Spleen (tissue), 11 donors: Measurements from ENCODE around the gene ARHGAP10. TPM values are rescaled to one million over a fixed set of nuclear protein-coding genes. Genes with fewer than 3 reads are reported as not detected.

Experiments
- DNase-seq: peaks from one replicate; pipeline ENCODE4 v3.0.0-alpha.2; 2020
- H3K27ac ChIP-seq, 8 donors: fragments of 200-600 bp; sonication (generic) in 7 of 8; 1 replicate in 4 of 8; 2 replicates in 4 of 8; pipeline versions ENCODE4 v1.5.0 to v1.8.0; 2016 to 2021; ENCODE audit warnings: inconsistent platforms in 4 of 8, mild to moderate bottlenecking in 4 of 8, moderate library complexity in 1 of 8
- H3K27me3 ChIP-seq, 7 donors: fragments of 200-600 bp; sonication (generic) in 6 of 7; replicated peaks in 1 of 7; 1 replicate in 4 of 7; 2 replicates in 3 of 7; pipeline versions ENCODE4 v1.5.0 to v1.8.0; 2016 to 2021; ENCODE audit warnings: inconsistent platforms in 3 of 7, mild to moderate bottlenecking in 1 of 7
- H3K36me3 ChIP-seq, 6 donors: fragments of 200-600 bp; sonication (generic) in 5 of 6; 1 replicate in 4 of 6; 2 replicates in 2 of 6; pipeline versions ENCODE4 v1.5.0 to v1.8.0; 2016 to 2021; ENCODE audit warnings: inconsistent platforms in 2 of 6
- H3K4me1 ChIP-seq, 6 donors: fragments of 200-600 bp; sonication (generic) in 5 of 6; 1 replicate in 3 of 6; 2 replicates in 3 of 6; pipeline versions ENCODE4 v1.5.0 to v1.8.0; 2016 to 2021; ENCODE audit warnings: inconsistent platforms in 3 of 6
- H3K4me3 ChIP-seq, 8 donors: fragments of 200-600 bp; sonication (generic) in 7 of 8; 1 replicate in 4 of 8; 2 replicates in 4 of 8; pipeline versions ENCODE4 v1.5.0 to v1.8.0; 2016 to 2021; ENCODE audit warnings: inconsistent platforms in 4 of 8, mild to moderate bottlenecking in 4 of 8, moderate library complexity in 2 of 8
- H3K9me3 ChIP-seq, 8 donors: fragments of 200-600 bp; sonication (generic) in 7 of 8; 1 replicate in 4 of 8; 2 replicates in 4 of 8; pipeline versions ENCODE4 v1.5.0 to v1.8.0; 2016 to 2021; ENCODE audit warnings: inconsistent platforms in 4 of 8
- POLR2A ChIP-seq, 3 donors: fragments of 450-650 bp; IDR thresholded peaks; one replicate each; pipeline ENCODE4 v1.5.1; 2017; ENCODE audit warnings: antibody characterized with exemption in 3 of 3, mild to moderate bottlenecking in 1 of 3
- POLR2AphosphoS5 ChIP-seq, 3 donors: sonication (generic); formaldehyde crosslinking; IDR thresholded peaks; one replicate each; pipeline ENCODE4 v1.5.1; 2017; ENCODE audit warnings: antibody characterized with exemption in 3 of 3
- WGBS, 5 donors: extraction: QIAGEN DNeasy Blood & Tissue Kit in 3 of 5; methylation state at CpG; one replicate each; pipeline versions ENCODE4 v1.1.5 to v1.1.7; 2013 to 2018; 5-methylcytosine and 5-hydroxymethylcytosine counted together
- intact Hi-C: fragments of 100-400 bp; cut with DNase I; formaldehyde crosslinking; loops from one replicate; pipeline ENCODE4 v1.15.0; 2023; ENCODE audit warnings: low total_unique reads
- polyA plus RNA-seq, 3 donors: library from polyadenylated mRNA; stranded (reverse); fragments of 200-250 nt; gene quantifications; one replicate each; pipeline ENCODE4 v1.2.1, GENCODE V29; 2013
- total RNA-seq, 7 donors: library from RNA; depleted of rRNA in 3 of 7; stranded (reverse); fragments of >200 nt in 3 of 7; fragmentation: NEBNext Ultra II Directional in 4 of 7; extraction: Animal tissue kit (Norgen Biotek cat#: 25700) in 4 of 7; gene quantifications; one replicate each; pipeline versions ENCODE4 v1.1.0 to v1.2.1, GENCODE V29; 2016 to 2021
- TF ChIP-seq, protein P1 (sequence below), 11 experiments: fragments of 200-600 bp in 7 of 11; fragments of 450-650 bp in 4 of 11; sonication (generic) in 4 of 11; IDR thresholded peaks in 8 of 11; conservative IDR thresholded peaks in 3 of 11; 1 replicate in 7 of 11; 2 replicates in 4 of 11; pipeline versions ENCODE4 v1.4.0 to v1.8.0; 2016 to 2021; ENCODE audit warnings: antibody characterized with exemption in 11 of 11, inconsistent platforms in 4 of 11, mild to moderate bottlenecking in 1 of 11
- donor health status: healthy with polysubstance abuse.
- donor health status: DM: no; HTN: no; CAD: no; lungs with moderate emphysema.
- donor health status: DM: no; HTN: no; CAD: no.
- donor health status: Bipolar disorder and iron deficiency.
- donor health status: healthy.
- donor health status: DM: no; HTN: no; CAD: no.
- donor health status: DM: yes; HTN: yes; CAD: no.

The ARHGAP10 gene
- total and polyA plus RNA-seq, 10 donors: 4.0 to 35.5 (median 13.3) TPM

DNA sequence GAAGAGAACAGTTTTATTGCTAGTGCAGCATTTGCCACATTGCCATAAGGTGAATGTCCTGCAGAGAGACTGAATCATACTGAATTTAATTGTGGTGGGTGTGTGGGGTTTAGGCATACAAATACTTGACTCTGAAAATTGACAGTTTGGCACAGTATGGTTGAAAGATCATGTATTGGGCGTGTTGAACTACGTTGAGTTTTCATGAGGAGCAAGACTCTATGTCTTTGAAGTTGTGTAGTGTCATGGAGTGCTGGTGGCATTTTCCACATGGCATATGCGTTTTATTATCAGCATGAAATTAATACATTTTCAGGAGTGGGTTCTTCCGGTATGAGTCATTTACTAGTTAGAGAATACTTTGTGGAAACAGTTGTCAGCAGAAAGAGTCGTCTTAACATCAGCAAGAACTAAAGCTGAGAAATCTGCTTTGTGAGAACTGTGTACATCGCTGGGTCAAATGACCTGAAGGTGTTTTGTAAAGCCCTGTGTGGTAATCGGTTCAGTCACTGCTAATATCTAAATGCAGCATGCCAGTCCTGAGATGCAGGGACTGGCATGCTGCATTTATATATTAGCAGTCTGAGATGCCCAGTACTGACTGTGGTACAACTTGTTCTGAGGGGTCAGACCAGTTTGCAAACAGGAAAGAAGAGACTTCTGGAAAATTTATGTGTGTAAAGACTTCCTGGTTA, 50.3 kb downstream of the ARHGAP10 start:
- Histone ChIP-seq H3K4me1 (peaks cover 0 to 44% (median 21%) of the 10 kb centered on the region in 6 donors), H3K27ac (peak overlapping the region in 1 of 8 donors; percentile 11)

DNA sequence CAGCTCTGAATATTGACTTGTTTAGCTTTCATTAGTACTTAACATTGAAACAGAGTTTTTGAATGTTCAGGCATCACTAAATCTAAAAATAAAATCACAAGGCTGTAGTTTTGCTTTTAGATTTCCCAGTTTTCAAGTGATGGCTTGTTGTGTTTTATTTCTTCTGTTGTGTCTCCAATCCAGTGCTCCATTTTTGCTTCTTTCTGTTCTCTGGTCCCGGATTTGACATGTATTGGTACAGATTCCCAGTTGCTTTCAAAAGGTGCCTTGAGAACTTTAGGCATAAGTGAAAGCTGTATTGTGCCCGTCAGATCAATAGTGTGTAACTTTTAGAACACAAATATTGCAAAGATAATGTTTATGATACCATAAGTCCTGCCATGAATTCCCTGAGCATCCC, 53.2 kb downstream of the ARHGAP10 start:
- peaks cover 0 to 33% (median 14%) of the 10 kb centered on the region in 6 donors for H3K4me1 ChIP-seq
- H3K27ac ChIP-seq: no peak overlapping the region
- TF ChIP-seq, protein P1, sequence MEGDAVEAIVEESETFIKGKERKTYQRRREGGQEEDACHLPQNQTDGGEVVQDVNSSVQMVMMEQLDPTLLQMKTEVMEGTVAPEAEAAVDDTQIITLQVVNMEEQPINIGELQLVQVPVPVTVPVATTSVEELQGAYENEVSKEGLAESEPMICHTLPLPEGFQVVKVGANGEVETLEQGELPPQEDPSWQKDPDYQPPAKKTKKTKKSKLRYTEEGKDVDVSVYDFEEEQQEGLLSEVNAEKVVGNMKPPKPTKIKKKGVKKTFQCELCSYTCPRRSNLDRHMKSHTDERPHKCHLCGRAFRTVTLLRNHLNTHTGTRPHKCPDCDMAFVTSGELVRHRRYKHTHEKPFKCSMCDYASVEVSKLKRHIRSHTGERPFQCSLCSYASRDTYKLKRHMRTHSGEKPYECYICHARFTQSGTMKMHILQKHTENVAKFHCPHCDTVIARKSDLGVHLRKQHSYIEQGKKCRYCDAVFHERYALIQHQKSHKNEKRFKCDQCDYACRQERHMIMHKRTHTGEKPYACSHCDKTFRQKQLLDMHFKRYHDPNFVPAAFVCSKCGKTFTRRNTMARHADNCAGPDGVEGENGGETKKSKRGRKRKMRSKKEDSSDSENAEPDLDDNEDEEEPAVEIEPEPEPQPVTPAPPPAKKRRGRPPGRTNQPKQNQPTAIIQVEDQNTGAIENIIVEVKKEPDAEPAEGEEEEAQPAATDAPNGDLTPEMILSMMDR (IDR thresholded peaks at IDR 0.05 in 8 of 11, conservative IDR thresholded peaks at IDR 0.05 in 3 of 11): no peak
- no peak for TF ChIP-seq POLR2A (IDR thresholded peaks at IDR 0.05)
- no peak for TF ChIP-seq POLR2AphosphoS5 (IDR thresholded peaks at IDR 0.05)
- no peaks in the 10 kb centered on the region for H3K36me3 ChIP-seq
- H3K4me3 ChIP-seq: no peak overlapping the region
- intact Hi-C loops: no loop called here
- 80 to 94% (median 90%) methylated on average over 2 of the region's 2 CpGs for WGBS, 5 donors
- no peak for DNase-seq
- H3K27me3 ChIP-seq: no peaks in the 10 kb centered on the region
- no peaks in the 10 kb centered on the region for H3K9me3 ChIP-seq

More for the DNA sequence above, 50.3 kb downstream of the ARHGAP10 start:
- intact Hi-C loops: no loop called here
- Histone ChIP-seq H3K4me3 (no peak overlapping the region), H3K27me3 (no peaks in the 10 kb centered on the region), H3K9me3 (no peaks in the 10 kb centered on the region), H3K36me3 (no peaks in the 10 kb centered on the region)
- WGBS, 5 donors: 61 to 78% (median 64%) methylated on average over 7 of the region's 7 CpGs
- TF ChIP-seq POLR2A (IDR thresholded peaks at IDR 0.05) (no peak), POLR2AphosphoS5 (IDR thresholded peaks at IDR 0.05) (no peak)
- TF ChIP-seq, protein P1 (IDR thresholded peaks at IDR 0.05 in 8 of 11, conservative IDR thresholded peaks at IDR 0.05 in 3 of 11): no peak
- DNase-seq: no peak

DNA sequence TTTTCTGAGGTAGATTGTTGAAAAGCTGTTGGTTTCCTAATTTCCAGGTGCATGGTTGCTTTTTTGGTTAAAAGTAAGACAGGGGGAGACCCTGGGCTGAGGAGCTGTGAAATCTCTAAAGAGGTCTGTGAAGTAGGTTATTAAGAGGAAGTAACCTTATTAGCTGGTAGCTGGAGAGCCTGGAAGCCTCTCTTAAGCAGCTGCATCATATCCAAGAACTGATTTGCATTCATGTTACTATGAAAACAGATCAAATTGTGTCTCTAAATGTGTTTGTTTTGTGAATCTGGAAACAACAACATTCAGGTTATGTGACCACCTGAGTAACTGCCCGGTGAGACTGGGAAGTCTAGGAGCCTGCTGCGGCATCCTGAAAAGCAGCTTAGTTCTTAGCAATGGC, 54.1 kb downstream of the ARHGAP10 start:
- no peaks in the 10 kb centered on the region for H3K27me3 ChIP-seq
- no peaks in the 10 kb centered on the region for H3K9me3 ChIP-seq
- no peak overlapping the region for H3K4me3 ChIP-seq
- intact Hi-C loops: no loop called here
- no peaks in the 10 kb centered on the region for H3K36me3 ChIP-seq
- WGBS, 5 donors: 69 to 85% (median 77%) methylated on average over 2 of the region's 2 CpGs
- DNase-seq: no peak
- peaks cover 0 to 30% (median 10%) of the 10 kb centered on the region in 6 donors for H3K4me1 ChIP-seq
- H3K27ac ChIP-seq: peak overlapping the region in 1 of 8 donors; percentile 32
- TF ChIP-seq POLR2A (IDR thresholded peaks at IDR 0.05): no peak
- TF ChIP-seq, protein P1 (IDR thresholded peaks at IDR 0.05 in 8 of 11, conservative IDR thresholded peaks at IDR 0.05 in 3 of 11): no peak
- no peak for TF ChIP-seq POLR2AphosphoS5 (IDR thresholded peaks at IDR 0.05)

DNA sequence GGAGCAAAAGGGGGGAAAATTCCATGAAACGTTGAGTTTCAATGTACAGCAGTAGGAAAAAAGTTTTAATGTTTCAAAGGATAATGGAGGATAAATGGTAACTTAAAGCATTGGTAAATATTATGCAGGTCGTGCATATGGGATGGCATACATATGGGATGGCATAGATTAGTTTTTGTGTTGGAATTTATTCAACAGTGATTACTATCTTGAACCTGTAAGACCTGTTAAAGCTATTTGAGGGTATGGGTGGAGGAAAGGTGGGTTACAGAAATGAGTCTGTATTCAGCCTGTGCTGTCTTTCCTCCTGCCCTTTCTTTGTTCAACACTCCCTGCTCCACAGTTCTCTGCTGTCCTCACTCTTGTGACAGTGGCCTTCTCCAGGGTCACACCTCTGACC, 54.6 kb downstream of the ARHGAP10 start:
- intact Hi-C loops: no loop called here
- WGBS, 5 donors: 73 to 83% (median 81%) methylated on average over 2 of the region's 2 CpGs
- Histone ChIP-seq H3K27ac (no peak overlapping the region), H3K9me3 (no peaks in the 10 kb centered on the region), H3K36me3 (no peaks in the 10 kb centered on the region), H3K4me3 (no peak overlapping the region), H3K4me1 (peaks cover 0 to 30% (median 10%) of the 10 kb centered on the region in 6 donors), H3K27me3 (no peaks in the 10 kb centered on the region)
- TF ChIP-seq, protein P1 (IDR thresholded peaks at IDR 0.05 in 8 of 11, conservative IDR thresholded peaks at IDR 0.05 in 3 of 11): no peak
- no peak for DNase-seq
